Calu3 (cell line): ENCODE data around the gene CPNE6. TPM values are rescaled to one million over a fixed set of nuclear protein-coding genes. Genes with fewer than 3 reads are reported as not detected.
"Not testable (repeated sequence)": the region's sequence is repeated elsewhere in the genome, so short reads cannot be mapped to it uniquely, and the experiment has no call there.

Experiments
- BruUV-seq: library from RNA; stranded (reverse); fragments of 400-500 nt; replicated peaks from 2 replicates; lab custom pipeline; 2021; lab: Mats Ljungman, UMichigan
- CTCF ChIA-PET: fragments of 300-600 bp; sonication (Branson Sonifier 250); formaldehyde crosslinking; loops from one replicate; lab custom pipeline; 2022; ENCODE audit warnings: antibody characterized with exemption; lab: Charles Lee
- DNase-seq: peaks from one replicate; pipeline ENCODE4 v3.0.0; 2022
- H3K27ac Mint-ChIP-seq: one replicate; pipeline ENCODE4 v1.8.0; 2022; ENCODE audit warnings: mixed read lengths; ENCODE audit not compliant: unreplicated experiment
- H3K27me3 Mint-ChIP-seq: one replicate; pipeline ENCODE4 v1.8.0; 2022; ENCODE audit warnings: mixed read lengths; ENCODE audit not compliant: unreplicated experiment
- H3K36me3 Mint-ChIP-seq: one replicate; pipeline ENCODE4 v1.8.0; 2022; ENCODE audit warnings: mild to moderate bottlenecking, moderate library complexity, mixed read lengths; ENCODE audit not compliant: insufficient read depth, unreplicated experiment
- H3K4me1 Mint-ChIP-seq: one replicate; pipeline ENCODE4 v1.8.0; 2022; ENCODE audit warnings: mild to moderate bottlenecking, low read depth, mixed read lengths; ENCODE audit not compliant: unreplicated experiment
- H3K4me3 Mint-ChIP-seq: one replicate; pipeline ENCODE4 v1.8.0; 2022; ENCODE audit warnings: mild to moderate bottlenecking, low read depth, moderate library complexity, mixed read lengths; ENCODE audit not compliant: unreplicated experiment
- H3K9me3 Mint-ChIP-seq: one replicate; pipeline ENCODE4 v1.8.0; 2022; ENCODE audit warnings: low read depth, mixed read lengths; ENCODE audit not compliant: unreplicated experiment
- CTCF ChIP-seq: fragments of 200-600 bp; IDR thresholded peaks from one replicate; pipeline ENCODE4 v1.8.0; 2022; ENCODE audit warnings: antibody characterized with exemption; ENCODE audit not compliant: unreplicated experiment
- intact Hi-C: fragments of 100-400 bp; cut with micrococcal nuclease; formaldehyde crosslinking; loops from one replicate; pipeline ENCODE4 v1.10.0; 2022; ENCODE audit not compliant: unreplicated experiment
- total RNA-seq: library from RNA; stranded (reverse); gene quantifications from 2 replicates; pipeline ENCODE4 v1.2.3, GENCODE V29; 2022

Gene CPNE6
- total RNA-seq, 1 experiment from 2014 or later, result not detected

- intact Hi-C loops, result no loop called here
- Mint-ChIP-seq H3K4me3 (no peak overlapping the region), H3K4me1 (no peaks in the 10 kb centered on the region), H3K27ac (no peak overlapping the region), H3K27me3 (no peaks in the 10 kb centered on the region), H3K9me3 (no peaks in the 10 kb centered on the region), H3K36me3 (peaks cover 44% of the 10 kb centered on the region)
- no TSS peak for BruUV-seq
- TF ChIP-seq CTCF, result no peak
- CTCF ChIA-PET, result interaction anchor here (0.6 to 1.7 kb wide), 2 partner anchors 10 to 1279 kb away, joined by 4 to 6 read pairs; partner anchors contain the start of gene PCK2
- no peak for DNase-seq
Measured at GRCh38 chr14:24103451-24103850, 32.1 kb downstream of the CPNE6 start.

DNA sequence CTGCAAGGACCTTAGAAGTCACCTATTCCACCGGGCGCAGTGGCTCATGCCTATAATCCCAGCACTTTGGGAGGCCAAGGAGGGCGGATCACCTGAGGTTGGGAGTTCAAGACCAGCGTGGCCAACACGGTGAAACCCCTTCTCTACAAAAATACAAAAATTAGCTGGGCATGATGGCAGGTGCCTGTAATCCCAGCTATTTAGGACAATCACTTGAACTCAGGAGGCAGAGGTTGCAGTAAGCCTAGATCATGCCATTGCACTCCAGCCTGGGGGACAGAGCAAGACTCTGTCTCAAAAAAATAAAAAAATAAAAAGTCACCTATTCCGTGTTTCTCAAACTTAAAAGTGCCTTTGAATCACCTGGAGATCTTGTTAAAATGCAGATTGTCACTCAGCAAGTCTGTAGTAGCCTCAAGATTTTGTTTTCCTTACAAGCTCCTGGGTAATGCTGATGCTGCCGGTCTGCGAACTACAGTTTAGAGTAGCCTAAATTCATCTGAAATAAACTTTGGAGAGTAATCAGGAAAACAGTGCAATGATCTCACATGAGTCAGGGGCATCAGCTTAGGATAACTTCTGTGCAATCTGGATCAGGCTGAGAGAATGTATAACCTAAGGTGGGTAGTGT lies 34.4 kb downstream of the CPNE6 start:
- intact Hi-C loops, DNase-seq, H3K4me1 Mint-ChIP-seq, BruUV-seq, H3K4me3 Mint-ChIP-seq, H3K27ac Mint-ChIP-seq, CTCF ChIA-PET, H3K27me3 Mint-ChIP-seq, H3K9me3 Mint-ChIP-seq: not testable (repeated sequence)
- peaks cover 33% of the 10 kb centered on the region for H3K36me3 Mint-ChIP-seq

- no peaks in the 10 kb centered on the region for H3K27me3 Mint-ChIP-seq
- no peak for TF ChIP-seq CTCF
- H3K36me3 Mint-ChIP-seq, result peaks cover 26% of the 10 kb centered on the region
- CTCF ChIA-PET, result interaction anchor here (3.6 kb wide), 1 partner anchor 13 kb away, joined by 45 read pairs; the partner anchor contains the start of gene PCK2
- no peak for DNase-seq
- peaks cover 5% of the 10 kb centered on the region for H3K4me1 Mint-ChIP-seq
- intact Hi-C loops, result no loop called here
- no peak overlapping the region for H3K4me3 Mint-ChIP-seq
- no peak overlapping the region for H3K27ac Mint-ChIP-seq
- no TSS peak for BruUV-seq
- no peaks in the 10 kb centered on the region for H3K9me3 Mint-ChIP-seq
Measured at GRCh38 chr14:24106672-24107271, 35.4 kb downstream of the CPNE6 start.

GRCh38 chr14:24108336-24108874 lies 37.0 kb downstream of the CPNE6 start:
- BruUV-seq, result no TSS peak
- CTCF ChIA-PET, result interaction anchor here (0.6 to 3.6 kb wide), 13 partner anchors 11 to 134 kb away, joined by 3 to 64 read pairs (median 5); partner anchors contain the start of genes EMC9, IRF9, MDP1 and PCK2
- H3K4me3 Mint-ChIP-seq, result no peak overlapping the region
- H3K4me1 Mint-ChIP-seq, result peaks cover 5% of the 10 kb centered on the region
- no peak for TF ChIP-seq CTCF
- no peak for DNase-seq
- no peaks in the 10 kb centered on the region for H3K27me3 Mint-ChIP-seq
- H3K36me3 Mint-ChIP-seq, result peaks cover 16% of the 10 kb centered on the region
- intact Hi-C loops, result loop anchor here (1.0 kb wide), 1 partner anchor 50 kb away; no protein-coding TSS in a partner anchor
- no peaks in the 10 kb centered on the region for H3K9me3 Mint-ChIP-seq
- no peak overlapping the region for H3K27ac Mint-ChIP-seq
